ENCODE results near the gene GNAI2. TPM values are rescaled to one million over a fixed set of nuclear protein-coding genes. Genes with fewer than 3 reads are reported as not detected.
"Not testable (repeated sequence)": the region's sequence is repeated elsewhere in the genome, so short reads cannot be mapped to it uniquely, and the experiment has no call there.

The GNAI2 gene
- total RNA-seq, 2 experiments from 2014 or later, result 515 to 531 TPM

DNA sequence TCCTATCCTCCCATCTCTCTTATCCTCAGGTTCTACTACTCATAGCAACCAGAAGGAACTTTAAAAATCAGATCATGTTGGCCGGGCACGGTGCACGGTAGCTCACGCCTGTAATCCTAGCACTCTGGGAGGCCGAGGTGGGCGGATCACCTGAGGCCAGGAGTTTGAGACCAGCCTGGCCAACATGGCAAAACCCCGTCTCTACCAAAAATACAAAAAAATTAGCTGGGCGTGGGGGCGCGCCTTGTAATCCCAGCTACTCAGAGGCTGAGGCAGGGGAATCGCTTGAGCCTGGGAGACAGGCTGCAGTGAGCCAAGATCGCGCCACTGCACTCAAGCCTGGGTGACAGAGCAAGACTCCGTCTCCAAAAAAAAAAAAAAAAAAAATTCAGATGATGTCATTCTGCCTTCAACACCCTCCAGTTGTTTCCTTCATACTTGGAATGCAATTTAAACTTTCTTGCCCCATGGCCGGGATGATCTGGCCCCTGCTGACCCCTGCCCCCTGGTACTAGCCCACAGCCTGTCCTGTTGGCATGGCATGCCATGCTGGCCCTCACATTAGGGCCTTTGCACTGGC lies 7.7 kb upstream of the GNAI2 start:
- not testable (repeated sequence) for H3K36me3 Mint-ChIP-seq (ENCODE audit: low read depth); H3K9me3 Mint-ChIP-seq (ENCODE audit: insufficient read depth); ATAC-seq; DNase-seq
- ChIA-PET CTCF (interaction anchor here (1.0 to 7.6 kb wide), 13 partner anchors 8 to 93 kb away, joined by 3 to 185 read pairs (median 22); partner anchors contain the start of genes GNAI2, GNAT1, HYAL3 and NAA80), POLR2A (interaction anchor here (1.1 to 3.0 kb wide), 6 partner anchors 9 to 71 kb away, joined by 3 to 23 read pairs (median 18); partner anchors contain the start of genes HYAL3 and NAA80)
- Mint-ChIP-seq H3K27ac (peak overlapping the region; percentile 90), H3K27me3 (ENCODE audit: low read depth) (peaks cover 14% of the 10 kb centered on the region), H3K4me3 (peak overlapping the region; percentile 91), H3K4me1 (ENCODE audit: low read depth) (peaks cover 34% of the 10 kb centered on the region)

DNA sequence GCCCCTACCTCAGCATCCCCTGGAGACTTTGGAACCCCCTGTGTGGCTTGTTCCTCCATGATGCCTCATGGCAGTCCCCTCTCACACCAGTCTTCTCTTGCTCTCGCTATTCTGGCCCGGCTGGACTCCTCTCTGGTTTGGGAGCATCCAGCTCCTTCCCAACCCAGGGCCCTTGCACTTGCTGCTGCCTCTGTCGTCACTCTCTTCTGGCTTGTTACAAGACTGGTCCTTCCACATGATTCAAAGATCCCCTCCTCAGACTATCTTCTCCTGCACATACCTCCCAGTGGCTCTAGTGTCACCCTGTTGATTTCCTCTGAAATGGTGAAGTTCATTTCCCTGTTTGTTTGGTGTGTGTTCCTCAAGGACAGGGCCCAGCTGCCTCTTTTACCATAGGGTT lies 6.5 kb upstream of the GNAI2 start:
- H3K4me3 Mint-ChIP-seq, result no peak overlapping the region
- H3K27me3 Mint-ChIP-seq (ENCODE audit: low read depth), result peaks cover 8% of the 10 kb centered on the region
- ATAC-seq (no peak), DNase-seq (no peak)
- peaks cover 2% of the 10 kb centered on the region for H3K36me3 Mint-ChIP-seq (ENCODE audit: low read depth)
- ChIA-PET POLR2A (interaction anchor here (2.6 to 3.0 kb wide), 3 partner anchors 8 to 17 kb away, joined by 17 to 23 read pairs (median 19); no protein-coding TSS in a partner anchor), CTCF (interaction anchor here (0.7 to 7.6 kb wide), 6 partner anchors 13 to 45 kb away, joined by 3 to 180 read pairs (median 16); no protein-coding TSS in a partner anchor)
- H3K27ac Mint-ChIP-seq, result peak overlapping the region; percentile 13
- H3K9me3 Mint-ChIP-seq (ENCODE audit: insufficient read depth), result no peaks in the 10 kb centered on the region
- peaks cover 38% of the 10 kb centered on the region for H3K4me1 Mint-ChIP-seq (ENCODE audit: low read depth)

DNA sequence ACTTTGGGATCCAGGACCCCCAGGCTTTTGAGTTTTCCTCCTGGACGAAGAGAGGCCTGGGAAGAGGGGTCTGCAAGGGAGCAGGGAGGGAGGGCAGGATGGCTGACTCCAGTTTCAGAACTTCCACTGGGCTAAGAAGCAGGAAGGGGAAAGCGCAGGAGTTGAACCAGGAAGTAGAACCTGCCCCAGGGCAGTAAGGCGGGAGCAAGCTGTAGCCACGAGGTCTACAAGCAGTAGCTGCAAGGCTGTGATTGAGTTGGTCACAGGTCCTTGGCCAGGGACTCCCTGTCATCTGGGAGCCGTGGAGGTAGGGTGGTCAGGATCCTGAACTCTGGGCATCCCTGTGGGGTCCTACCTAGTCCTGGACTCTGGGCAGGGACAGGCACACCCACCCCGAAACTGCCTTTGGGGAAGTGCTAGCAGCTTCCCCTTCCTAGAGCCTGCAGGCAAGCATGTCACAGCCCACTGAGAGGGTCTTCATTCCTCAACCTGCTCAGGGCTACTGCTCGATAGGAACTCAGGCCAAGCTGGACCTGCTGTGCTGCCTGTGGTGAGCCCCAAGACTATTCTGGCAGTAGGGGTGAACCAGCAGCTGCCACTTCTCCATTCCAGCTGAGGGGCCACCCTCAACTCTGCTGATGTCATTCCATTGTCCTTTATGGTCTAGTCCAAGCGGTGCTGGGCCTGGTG lies 5.8 kb upstream of the GNAI2 start:
- POLR2A ChIA-PET, result interaction anchor here (1.7 kb wide), 1 partner anchor 30 kb away, joined by 5 read pairs; no protein-coding TSS in a partner anchor

DNA sequence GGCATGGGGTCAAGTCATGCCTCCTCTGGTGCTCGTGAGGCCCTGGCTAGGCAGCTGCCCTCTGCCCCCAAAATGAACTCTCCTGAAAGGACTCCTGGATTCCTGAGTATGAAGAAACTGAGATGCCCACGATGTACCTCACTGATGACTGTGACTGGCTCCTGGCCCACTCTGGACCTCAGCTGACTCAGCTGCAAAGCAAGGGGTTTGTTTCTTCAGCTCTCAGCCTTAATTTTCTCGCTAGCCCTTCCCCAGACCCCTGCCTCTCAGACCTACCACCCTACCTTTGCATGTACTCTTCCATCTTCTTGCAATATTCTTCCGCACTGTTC lies 5.2 kb upstream of the GNAI2 start:
- ChIA-PET CTCF (interaction anchor here (1.0 to 7.6 kb wide), 5 partner anchors 13 to 94 kb away, joined by 3 to 180 read pairs (median 4); no protein-coding TSS in a partner anchor), POLR2A (interaction anchor here (1.7 kb wide), 1 partner anchor 29 kb away, joined by 5 read pairs; no protein-coding TSS in a partner anchor)
- H3K27me3 Mint-ChIP-seq (ENCODE audit: low read depth), result no peaks in the 10 kb centered on the region
- no peaks in the 10 kb centered on the region for H3K9me3 Mint-ChIP-seq (ENCODE audit: insufficient read depth)
- no peak overlapping the region for H3K27ac Mint-ChIP-seq
- peaks cover 44% of the 10 kb centered on the region for H3K4me1 Mint-ChIP-seq (ENCODE audit: low read depth)
- H3K36me3 Mint-ChIP-seq (ENCODE audit: low read depth), result peaks cover 2% of the 10 kb centered on the region
- H3K4me3 Mint-ChIP-seq, result no peak overlapping the region
- DNase-seq, result no peak
- ATAC-seq, result no peak

More for the DNA sequence above, 5.8 kb upstream of the GNAI2 start:
- CTCF ChIA-PET, result interaction anchor here (1.0 to 7.6 kb wide), 5 partner anchors 13 to 94 kb away, joined by 3 to 180 read pairs (median 4); no protein-coding TSS in a partner anchor
- H3K9me3 Mint-ChIP-seq (ENCODE audit: insufficient read depth), result no peaks in the 10 kb centered on the region
- H3K36me3 Mint-ChIP-seq (ENCODE audit: low read depth), result peaks cover 2% of the 10 kb centered on the region
- DNase-seq (no peak), ATAC-seq (no peak)
- no peak overlapping the region for H3K4me3 Mint-ChIP-seq
- no peak overlapping the region for H3K27ac Mint-ChIP-seq
- H3K27me3 Mint-ChIP-seq (ENCODE audit: low read depth), result peaks cover 2% of the 10 kb centered on the region
- H3K4me1 Mint-ChIP-seq (ENCODE audit: low read depth), result peaks cover 43% of the 10 kb centered on the region

DNA sequence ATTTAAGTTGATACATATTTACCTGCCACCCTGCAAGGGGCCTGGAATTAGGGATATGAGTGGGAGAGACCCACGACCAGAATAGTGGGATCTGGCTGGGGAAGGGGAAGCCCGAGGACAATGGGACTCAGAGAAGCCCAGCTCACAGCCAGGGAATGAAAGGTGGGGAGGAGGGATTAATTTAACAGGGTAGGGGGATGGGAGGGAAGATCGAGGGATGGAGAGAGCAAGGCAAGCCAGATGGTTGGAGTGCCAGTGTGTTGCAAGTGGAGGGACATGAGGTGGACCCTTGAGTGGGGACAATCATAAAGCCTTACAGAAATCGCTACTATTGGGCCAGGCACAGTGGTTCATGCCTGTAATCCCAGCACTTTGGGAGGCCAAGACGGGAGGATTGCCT lies 4.4 kb upstream of the GNAI2 start:
- Mint-ChIP-seq H3K4me1 (ENCODE audit: low read depth) (peaks cover 39% of the 10 kb centered on the region), H3K9me3 (ENCODE audit: insufficient read depth) (no peaks in the 10 kb centered on the region), H3K4me3 (no peak overlapping the region), H3K36me3 (ENCODE audit: low read depth) (peaks cover 5% of the 10 kb centered on the region), H3K27ac (no peak overlapping the region), H3K27me3 (ENCODE audit: low read depth) (no peaks in the 10 kb centered on the region)
- DNase-seq (no peak), ATAC-seq (no peak)
- ChIA-PET CTCF (interaction anchor here (1.2 to 7.6 kb wide), 2 partner anchors 16 to 28 kb away, joined by 4 to 180 read pairs; no protein-coding TSS in a partner anchor), POLR2A (interaction anchor here (1.7 kb wide), 1 partner anchor 28 kb away, joined by 5 read pairs; no protein-coding TSS in a partner anchor)

DNA sequence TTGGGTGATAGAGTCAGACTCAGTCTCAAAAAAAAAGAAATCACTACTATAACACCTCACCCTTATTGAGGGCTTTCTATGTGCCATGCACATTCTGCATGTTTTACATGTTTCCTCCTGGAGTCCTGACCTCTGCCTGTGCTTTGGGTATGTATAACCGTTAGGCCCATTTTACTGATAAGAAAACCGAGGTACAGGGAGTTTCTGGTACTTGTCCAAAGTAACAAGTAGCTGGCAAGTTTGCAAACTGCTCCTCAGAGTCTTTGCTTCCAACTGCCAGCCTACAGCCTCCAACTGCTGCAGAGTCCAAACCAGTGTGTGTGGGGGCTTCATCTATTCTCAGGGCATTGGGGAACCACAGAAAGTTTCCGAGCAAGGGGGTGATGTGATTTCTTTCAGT lies 3.7 kb upstream of the GNAI2 start:
- Mint-ChIP-seq H3K4me1 (ENCODE audit: low read depth) (peaks cover 35% of the 10 kb centered on the region), H3K27ac (no peak overlapping the region), H3K4me3 (no peak overlapping the region), H3K9me3 (ENCODE audit: insufficient read depth) (no peaks in the 10 kb centered on the region), H3K36me3 (ENCODE audit: low read depth) (peaks cover 13% of the 10 kb centered on the region), H3K27me3 (ENCODE audit: low read depth) (no peaks in the 10 kb centered on the region)
- no peak for ATAC-seq
- DNase-seq, result no peak
- ChIA-PET POLR2A (no interaction called here), CTCF (interaction anchor here (6.7 kb wide), 1 partner anchor 13 kb away, joined by 122 read pairs; no protein-coding TSS in a partner anchor)

DNA sequence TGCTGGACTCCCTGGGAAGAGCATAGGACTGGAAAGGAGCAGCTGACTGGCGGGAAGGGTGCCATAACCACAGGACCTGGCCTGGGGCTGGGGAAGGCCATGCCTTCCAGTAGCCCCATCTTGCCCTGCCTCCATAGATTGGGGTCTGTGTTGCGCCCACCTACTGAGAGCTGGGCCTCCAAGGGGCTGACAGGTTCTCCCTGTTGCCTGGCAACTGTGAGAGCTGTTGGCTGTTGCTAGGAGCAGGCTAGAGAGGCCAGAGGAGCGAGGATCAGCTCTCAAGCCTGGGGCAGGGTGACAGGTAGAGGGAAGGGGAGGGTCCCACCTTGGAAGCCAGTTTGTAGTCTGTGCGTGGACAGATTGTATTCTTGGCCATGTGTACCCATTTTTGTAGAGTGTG lies 2.8 kb upstream of the GNAI2 start:
- H3K9me3 Mint-ChIP-seq (ENCODE audit: insufficient read depth), result no peaks in the 10 kb centered on the region
- DNase-seq (no peak), ATAC-seq (no peak)
- no peak overlapping the region for H3K4me3 Mint-ChIP-seq
- no peaks in the 10 kb centered on the region for H3K27me3 Mint-ChIP-seq (ENCODE audit: low read depth)
- CTCF ChIA-PET, result interaction anchor here (1.3 to 6.7 kb wide), 2 partner anchors 12 to 91 kb away, joined by 4 to 122 read pairs; no protein-coding TSS in a partner anchor
- POLR2A ChIA-PET, result no interaction called here
- H3K36me3 Mint-ChIP-seq (ENCODE audit: low read depth), result peaks cover 21% of the 10 kb centered on the region
- H3K27ac Mint-ChIP-seq, result no peak overlapping the region
- peaks cover 31% of the 10 kb centered on the region for H3K4me1 Mint-ChIP-seq (ENCODE audit: low read depth)

DNA sequence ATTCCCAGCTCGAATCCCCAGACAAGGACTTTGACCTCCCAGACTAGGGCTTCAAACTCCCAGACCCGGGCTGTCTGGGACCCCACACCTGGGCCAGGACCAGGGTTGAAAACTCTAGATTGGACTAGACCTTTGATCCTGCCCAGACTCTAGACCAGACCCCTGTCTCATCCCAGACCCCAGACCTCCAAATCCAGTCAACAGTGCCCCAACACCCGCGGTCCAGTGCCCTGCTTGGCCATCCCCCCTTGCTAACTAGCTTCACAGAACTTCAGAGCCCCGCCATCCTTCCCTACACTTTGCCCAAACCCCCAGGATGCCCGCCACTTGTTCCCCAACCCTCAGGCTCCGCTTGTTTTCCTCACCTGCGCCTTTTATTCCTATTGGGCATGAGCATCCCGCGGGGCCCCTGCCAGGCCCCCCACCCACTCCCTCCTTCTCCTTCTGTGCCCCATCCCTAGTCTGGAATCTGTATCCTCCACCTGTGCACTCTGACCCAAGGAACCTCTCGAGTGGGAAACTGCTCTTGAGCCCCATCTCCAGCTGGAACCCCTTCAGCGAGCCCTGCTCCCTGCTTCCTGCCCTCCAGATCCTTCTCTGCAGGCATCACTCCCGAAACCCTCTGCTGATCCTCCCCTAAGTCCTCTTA lies 604 bp downstream of the GNAI2 start:
- Mint-ChIP-seq H3K4me1 (ENCODE audit: low read depth) (peaks cover 49% of the 10 kb centered on the region), H3K27ac (peak overlapping the region; percentile 93), H3K4me3 (peak overlapping the region; percentile 99), H3K27me3 (ENCODE audit: low read depth) (no peaks in the 10 kb centered on the region), H3K36me3 (ENCODE audit: low read depth) (peaks cover 46% of the 10 kb centered on the region), H3K9me3 (ENCODE audit: insufficient read depth) (no peaks in the 10 kb centered on the region)
- ChIA-PET CTCF (interaction anchor here (1.6 to 6.7 kb wide), 3 partner anchors 8 to 24 kb away, joined by 5 to 122 read pairs (median 25); no protein-coding TSS in a partner anchor), POLR2A (interaction anchor here (2.7 to 3.6 kb wide), 3 partner anchors 8 to 101 kb away, joined by 16 to 24 read pairs (median 19); no protein-coding TSS in a partner anchor)
- DNase-seq (no peak), ATAC-seq (no peak)

DNA sequence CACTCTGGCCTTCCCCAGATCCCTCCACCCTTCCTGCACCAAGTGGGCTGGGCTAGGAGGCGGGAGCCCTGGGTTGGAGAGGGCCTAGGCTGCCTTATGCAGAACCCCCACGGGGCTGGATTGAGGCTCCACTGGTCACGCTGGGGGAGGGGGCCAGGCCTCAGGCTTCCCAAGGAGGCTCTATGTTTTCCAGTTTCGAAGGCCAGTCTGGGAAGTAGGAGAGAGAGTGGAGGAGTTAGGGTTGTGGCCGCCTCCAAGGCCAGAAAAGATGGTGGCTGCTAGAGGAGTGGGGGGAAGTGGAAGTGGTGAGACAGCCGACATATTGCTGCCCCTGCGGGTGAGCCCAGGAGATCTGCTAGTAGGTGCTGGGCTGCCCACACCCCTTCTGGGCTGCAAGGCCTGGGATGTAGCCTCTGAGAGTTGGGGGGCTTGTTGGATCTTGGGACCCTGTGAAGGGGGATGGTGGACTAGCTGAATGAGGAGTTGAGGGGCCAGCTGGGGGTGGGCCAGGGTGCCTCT lies 1.2 kb downstream of the GNAI2 start:
- Mint-ChIP-seq H3K9me3 (ENCODE audit: insufficient read depth) (no peaks in the 10 kb centered on the region), H3K36me3 (ENCODE audit: low read depth) (peaks cover 46% of the 10 kb centered on the region), H3K4me3 (peak overlapping the region; percentile 99), H3K27me3 (ENCODE audit: low read depth) (no peaks in the 10 kb centered on the region), H3K4me1 (ENCODE audit: low read depth) (peaks cover 55% of the 10 kb centered on the region), H3K27ac (peak overlapping the region; percentile 93)
- ChIA-PET CTCF (interaction anchor here (0.7 to 6.7 kb wide), 4 partner anchors 8 to 23 kb away, joined by 3 to 122 read pairs (median 14); no protein-coding TSS in a partner anchor), POLR2A (interaction anchor here (0.7 to 3.6 kb wide), 6 partner anchors 9 to 104 kb away, joined by 3 to 24 read pairs (median 10); partner anchors contain the start of genes HYAL3, NAA80 and RASSF1)
- ATAC-seq (no peak), DNase-seq (peak; percentile 64)

DNA sequence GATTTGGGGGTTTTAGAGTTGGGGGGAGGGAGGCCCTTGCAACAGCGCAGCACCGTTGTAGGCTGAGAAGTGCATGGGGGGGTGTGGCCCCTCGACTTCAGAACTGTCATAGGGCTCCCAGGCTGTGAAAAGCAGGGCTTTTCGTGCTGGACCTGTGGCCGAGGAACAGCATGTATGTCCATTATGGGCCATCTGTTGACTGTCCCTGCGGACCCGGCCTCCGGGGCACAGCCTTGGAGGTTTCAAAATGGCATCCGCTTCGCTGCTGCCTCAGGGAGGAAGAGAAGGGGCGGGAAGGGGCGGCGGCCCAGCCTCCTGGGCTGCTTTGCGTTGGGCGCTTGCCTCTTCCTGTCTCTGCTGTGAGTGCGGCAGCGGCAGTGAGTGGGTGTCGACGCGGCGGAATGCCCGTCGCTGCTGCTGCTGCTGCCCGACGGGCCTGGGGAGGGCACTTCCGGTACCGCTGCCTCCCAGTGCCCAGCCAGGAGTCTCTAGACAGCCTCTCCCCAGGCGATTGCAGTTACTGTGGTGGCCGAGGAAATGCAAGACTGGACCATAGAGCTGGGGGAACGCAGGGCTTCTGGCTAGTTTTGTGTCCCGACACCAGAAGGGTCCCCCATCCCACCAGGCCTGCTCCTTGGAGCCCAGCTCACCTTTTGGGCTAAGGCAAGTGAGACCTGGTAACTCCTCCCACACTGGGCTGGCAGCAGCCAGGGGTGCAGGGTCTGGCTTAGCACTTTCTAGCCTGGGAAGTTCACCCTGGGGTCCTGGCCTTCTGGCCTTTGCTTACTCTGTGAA lies 1.9 kb downstream of the GNAI2 start:
- ChIA-PET CTCF (interaction anchor here (0.7 to 6.7 kb wide), 4 partner anchors 7 to 43 kb away, joined by 3 to 122 read pairs (median 4); no protein-coding TSS in a partner anchor), POLR2A (interaction anchor here (0.7 to 3.6 kb wide), 7 partner anchors 9 to 103 kb away, joined by 3 to 24 read pairs (median 5); partner anchors contain the start of genes HYAL3, NAA80 and RASSF1)
- no peaks in the 10 kb centered on the region for H3K9me3 Mint-ChIP-seq (ENCODE audit: insufficient read depth)
- peaks cover 63% of the 10 kb centered on the region for H3K4me1 Mint-ChIP-seq (ENCODE audit: low read depth)
- peak; percentile 56 for ATAC-seq
- H3K27me3 Mint-ChIP-seq (ENCODE audit: low read depth), result no peaks in the 10 kb centered on the region
- peaks cover 48% of the 10 kb centered on the region for H3K36me3 Mint-ChIP-seq (ENCODE audit: low read depth)
- DNase-seq, result peak; percentile 93
- peak overlapping the region; percentile 93 for H3K27ac Mint-ChIP-seq
- peak overlapping the region; percentile 99 for H3K4me3 Mint-ChIP-seq
